ENCODE measurements around the gene CCDC187.

The CCDC187 gene

GRCh38 chr9:136222906-136223285, 81.0 kb downstream of the CCDC187 start:
- no peak for DNase-seq

DNA sequence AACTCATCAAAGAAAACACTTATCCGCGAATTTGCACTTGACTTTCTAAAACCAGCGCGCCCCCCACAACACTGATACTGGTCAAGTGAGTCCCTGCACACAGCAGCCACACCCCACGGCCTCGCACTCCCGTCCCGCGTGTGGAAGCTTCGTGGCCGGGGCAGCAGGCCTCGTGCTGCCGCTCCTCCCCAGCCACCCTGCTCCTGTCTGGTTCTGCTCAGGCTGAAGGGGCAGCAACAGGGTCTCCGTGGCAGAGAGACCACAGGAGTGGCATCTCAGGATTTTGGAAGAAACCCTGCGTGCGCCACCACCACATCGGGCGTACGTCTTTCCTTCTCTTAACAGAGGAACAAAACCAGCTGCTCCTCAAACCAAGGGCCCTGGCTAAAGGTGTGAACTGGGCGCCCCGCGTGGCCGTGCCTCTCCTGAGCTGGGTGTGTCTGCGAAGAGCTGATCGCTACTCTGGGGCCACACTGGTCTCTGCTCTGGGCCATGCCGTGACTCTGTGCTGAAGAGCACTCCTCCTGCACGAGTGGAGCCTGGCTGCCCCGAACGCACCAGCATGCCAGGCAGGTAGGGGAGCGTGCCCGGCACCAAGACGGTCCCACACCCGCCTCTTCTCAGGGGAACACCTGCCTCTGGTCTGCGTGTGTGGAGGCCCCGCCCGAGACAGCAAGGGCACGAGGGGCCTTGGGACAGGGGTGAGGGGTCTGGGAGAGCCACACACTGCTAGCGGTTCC, 81.6 kb downstream of the CCDC187 start:
- no peak for DNase-seq

GRCh38 chr9:136220017-136220729, 83.7 kb downstream of the CCDC187 start:
- DNase-seq = no peak

GRCh38 chr9:136219276-136219675, 84.6 kb downstream of the CCDC187 start:
- no peak for DNase-seq

DNA sequence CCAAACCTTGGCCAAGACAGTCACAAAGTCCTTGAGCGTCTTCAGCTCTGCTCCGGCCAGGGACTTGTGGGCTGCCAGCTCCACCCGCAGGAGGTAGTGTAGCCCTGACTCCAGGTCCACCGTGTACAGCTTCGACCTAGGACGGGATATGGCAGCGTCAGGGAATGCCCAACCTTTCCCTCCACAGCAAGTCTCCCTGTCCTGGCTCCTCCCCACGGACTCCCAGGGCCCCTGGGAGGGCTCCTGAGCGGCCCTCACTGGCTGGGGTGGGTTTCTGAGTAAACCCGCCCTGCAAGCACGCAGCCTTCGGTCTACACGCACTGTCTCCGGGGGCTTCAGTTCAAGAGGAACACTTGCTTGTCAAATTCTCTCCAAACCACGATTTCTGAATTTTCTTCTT, 85.2 kb downstream of the CCDC187 start:
- no peak for DNase-seq

DNA sequence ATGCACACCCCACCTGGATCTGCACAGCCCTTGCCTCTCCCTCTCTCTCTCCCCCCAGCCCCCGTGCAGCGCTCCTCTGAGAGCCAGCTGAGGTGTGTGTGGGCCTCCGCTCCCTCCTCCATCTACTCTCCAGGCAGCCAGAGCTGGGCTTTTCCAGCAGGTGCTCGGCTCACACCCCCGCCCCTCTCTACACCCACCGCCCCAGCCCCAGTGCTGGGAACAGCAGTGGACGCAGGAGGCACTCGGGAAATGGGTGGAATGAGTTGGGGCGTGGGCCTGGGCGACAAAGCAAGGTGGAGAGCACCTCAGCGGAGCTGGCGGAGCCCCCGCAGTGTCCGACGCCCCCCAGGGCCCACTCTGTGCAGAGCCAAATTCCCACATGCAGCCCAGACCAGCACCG, 85.6 kb downstream of the CCDC187 start:
- DNase-seq = no peak

DNA sequence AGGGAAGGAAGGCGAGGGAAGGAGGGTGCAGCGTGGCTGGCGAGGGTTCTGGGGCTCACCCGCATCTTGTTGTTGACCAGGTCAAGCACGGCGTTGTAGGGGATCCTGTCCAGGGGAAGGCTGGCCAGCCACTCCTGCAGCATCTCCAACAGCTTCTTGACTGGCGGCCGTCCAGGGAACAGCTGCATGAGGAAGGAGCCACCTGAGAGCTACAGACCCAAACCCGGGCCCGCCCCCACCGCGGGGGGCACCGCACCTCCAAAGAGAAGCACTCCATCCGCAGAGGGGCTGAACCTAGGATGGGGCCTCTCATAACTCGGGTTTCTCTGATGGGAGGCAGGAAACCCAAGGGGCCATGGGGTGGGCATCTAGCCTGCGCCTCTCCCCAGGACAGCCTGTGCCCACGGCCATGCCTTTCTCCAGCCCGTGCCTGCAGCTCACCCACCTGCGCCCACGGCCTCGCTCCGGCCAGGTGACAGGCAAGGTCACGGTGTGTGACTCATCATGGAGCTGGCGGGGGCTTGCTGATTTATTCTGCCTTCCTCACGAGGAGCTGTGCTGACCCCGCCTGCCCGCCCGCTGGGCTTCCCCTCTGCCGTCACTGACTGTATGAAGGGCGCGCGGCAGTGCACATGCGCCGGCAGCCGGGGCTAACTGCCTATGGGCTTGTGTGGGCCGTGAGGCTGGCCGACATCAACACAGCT, 87.2 kb downstream of the CCDC187 start:
- DNase-seq = no peak

GRCh38 chr9:136213733-136214132, 90.2 kb downstream of the CCDC187 start:
- DNase-seq = no peak

DNA sequence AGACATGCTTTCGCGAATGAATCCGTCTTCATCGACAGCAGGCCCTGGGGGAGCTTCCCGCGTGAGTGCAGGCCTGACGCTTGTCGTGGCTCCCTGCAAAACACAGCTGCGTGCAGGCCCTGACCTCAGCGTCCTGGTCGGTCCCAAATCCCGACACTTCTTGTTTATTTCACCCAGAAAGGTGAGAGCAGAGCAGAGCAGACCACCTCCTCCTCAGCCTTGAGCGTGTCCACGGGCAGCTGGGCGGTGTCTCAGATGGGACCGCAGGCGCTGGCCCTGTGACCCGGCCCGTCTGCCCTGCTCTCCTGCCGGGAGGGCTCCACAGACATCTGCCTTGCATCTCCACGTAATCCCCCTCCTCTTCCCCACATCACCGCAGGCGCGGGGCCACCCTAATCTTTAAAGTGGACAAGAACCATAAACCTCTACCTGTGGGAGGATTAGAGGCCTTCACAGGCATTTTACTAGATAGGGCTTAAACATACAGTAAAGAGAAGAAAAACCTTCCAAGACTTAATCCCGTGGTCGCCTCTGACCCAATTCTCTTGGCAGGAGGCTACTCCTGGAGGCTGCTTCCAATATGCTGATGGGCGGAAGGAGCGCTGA, 91.4 kb downstream of the CCDC187 start:
- DNase-seq = no peak

- DNase-seq = no peak
Observed at GRCh38 chr9:136211441-136212344, 92.2 kb downstream of the CCDC187 start.

DNA sequence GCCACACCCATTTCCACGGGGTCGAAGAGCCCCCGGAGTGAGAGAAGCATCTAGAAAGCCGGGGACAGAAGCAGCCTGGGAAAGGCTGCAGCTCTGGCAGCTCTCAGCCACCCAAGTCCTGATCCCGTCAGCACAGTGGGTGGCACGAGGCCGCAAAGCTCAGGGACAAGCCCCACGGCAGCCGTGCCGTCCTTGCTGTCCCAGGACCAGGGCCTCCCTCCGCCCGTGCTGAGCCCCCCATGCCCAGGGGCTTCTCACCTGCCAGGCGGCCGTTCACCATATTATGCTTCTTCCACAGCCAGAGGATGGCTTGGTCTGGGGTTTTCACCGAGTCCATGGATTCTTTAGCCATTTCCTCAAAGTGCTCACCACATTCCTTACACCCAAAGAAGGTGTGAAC, 92.9 kb downstream of the CCDC187 start:
- DNase-seq = no peak

GRCh38 chr9:136210276-136210675, 93.6 kb downstream of the CCDC187 start:
- DNase-seq = no peak

- no peak for DNase-seq
Observed at GRCh38 chr9:136209786-136210185, 94.1 kb downstream of the CCDC187 start.

DNA sequence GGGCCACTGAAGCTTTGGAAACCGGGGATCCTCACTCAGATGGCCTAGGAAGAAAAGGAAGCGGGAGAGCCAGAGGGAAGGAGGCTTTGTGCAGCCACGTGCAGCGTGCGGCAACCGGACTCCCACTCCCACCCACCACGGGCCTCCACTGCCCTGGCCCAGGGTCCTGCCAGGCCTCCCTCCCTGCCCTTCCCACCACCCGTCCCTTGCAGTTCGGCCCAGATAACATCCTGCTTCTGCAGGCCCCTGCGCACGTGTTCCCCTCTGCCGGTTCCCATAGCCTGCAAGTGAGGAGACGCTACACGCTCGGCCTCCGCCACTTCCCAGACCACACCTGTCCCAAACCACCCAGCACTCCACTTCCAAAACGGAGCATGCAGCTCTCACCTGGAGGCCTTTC, 94.7 kb downstream of the CCDC187 start:
- DNase-seq = no peak

DNA sequence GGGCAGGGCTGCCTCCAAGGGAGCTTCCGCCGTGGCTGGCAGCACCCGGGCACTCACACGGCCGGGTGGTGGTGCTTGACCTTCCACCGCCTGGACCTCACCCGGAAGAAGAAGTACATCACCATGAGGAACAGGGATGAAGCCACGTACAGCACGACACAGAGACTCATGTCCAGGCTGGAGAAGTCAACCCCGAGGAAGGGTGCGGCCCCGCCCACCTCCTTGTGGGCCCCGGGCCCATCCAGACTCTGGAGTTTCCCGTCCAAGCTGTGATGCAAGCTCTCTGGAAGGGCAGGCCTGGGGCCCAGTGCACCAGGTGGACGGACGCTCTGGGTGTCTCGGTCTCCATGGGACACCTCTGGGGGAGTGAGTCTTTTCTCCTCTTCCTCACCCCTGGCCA, 95.2 kb downstream of the CCDC187 start:
- no peak for DNase-seq

GRCh38 chr9:136207616-136208015, 96.3 kb downstream of the CCDC187 start:
- DNase-seq = no peak

DNA sequence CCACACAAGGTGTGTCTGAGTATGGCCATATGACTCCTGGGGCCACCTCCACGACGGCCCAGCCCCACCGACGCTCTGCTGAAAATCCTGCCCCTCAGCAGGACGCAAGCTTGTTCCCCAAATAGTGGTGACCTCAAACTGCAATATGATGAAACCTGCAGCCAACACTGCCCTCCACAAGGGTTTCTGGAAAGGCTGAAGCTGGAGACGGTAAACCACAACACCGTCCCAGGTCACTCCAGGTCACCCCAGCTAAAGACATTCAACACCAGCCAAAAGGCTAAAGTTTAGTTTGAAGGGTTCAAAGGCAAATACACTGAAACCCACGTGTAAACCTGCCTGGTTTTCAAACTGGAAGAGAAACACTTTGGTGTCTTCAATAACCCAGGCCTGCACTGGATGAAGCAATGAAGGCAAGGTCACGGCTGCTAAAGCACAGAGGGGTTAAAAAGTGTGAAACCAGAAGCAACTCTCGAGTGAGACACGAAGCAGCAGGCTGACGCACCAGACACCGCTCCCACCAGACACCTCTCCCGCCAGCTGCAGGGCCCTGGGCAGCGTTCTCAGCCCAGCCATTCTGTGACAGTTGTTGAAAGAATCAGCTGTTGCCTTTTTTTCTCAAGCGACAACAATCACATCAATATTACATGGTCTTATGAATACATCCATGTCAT, 97.2 kb downstream of the CCDC187 start:
- DNase-seq = no peak

DNA sequence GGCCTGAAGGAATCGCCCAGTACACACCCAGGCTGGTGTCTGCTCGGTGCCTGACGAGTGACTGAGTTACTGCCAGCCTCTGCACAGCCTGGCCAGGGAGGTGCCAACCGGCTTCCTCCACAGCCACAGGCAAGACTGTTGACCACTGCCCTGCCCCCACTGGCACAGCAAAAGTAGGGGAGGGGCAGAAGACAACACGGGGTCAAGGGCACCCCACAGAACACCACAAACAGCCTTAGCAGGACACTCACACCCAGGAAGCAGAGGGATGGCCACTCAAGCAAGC, 98.2 kb downstream of the CCDC187 start:
- no peak for DNase-seq

- DNase-seq = no peak
Observed at GRCh38 chr9:136204838-136205706, 98.8 kb downstream of the CCDC187 start, which contains the start of gene LHX3. TSS of gene LHX3 (minus strand) at chr9:136205128. CDS start at chr9:136205012, 116 bp downstream.

DNA sequence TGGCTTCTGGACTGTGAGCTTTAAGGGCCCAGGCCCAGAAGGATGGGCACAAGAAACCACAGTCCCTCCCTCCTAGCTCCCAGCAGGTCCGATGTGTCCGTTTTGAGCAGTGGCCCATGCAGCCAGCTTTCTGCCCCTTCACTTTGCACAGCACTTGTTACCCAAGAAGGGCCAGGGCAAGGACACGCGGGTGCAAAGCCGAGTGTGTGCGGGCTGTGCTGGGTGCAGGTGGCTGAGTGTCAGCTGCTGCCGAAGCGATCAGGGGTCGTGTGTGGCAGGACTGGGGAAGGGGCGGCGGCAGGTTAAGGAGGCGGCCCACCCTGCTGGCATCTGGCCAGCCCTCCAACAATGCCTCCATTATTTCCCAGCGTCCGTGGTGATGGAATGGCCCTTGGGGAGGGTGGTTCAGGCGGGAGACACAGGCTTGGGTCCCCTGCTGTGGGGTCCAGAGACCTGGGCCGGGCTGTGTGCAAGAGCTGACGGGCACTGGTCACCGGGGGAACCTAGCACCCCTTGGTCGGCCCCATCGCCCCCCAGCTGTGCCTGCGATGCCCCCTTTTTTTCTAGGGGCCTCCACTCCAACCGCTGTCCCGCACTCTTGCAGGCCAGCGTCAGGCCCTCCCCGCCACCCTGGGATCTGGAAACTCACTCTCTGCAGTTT, 99.6 kb downstream of the CCDC187 start:
- no peak for DNase-seq

Data from activated gamma-delta T cell (primary cell).